A172 (cell line): ENCODE measurements around the gene MATCAP1. TPM values are rescaled to one million over a fixed set of nuclear protein-coding genes. Genes with fewer than 3 reads are reported as not detected.

Experiments used
- DNase-seq: peaks from one replicate; pipeline ENCODE4 v3.0.0-alpha.2; 2015; ENCODE audit warnings: low spot score
- total RNA-seq: library from RNA; depleted of rRNA; stranded (reverse); fragments of >200 nt; shearing (Covaris generic); gene quantifications from 2 replicates; pipeline ENCODE4 v1.2.3, GENCODE V29; 2014

MATCAP1 gene
- total RNA-seq, 1 experiment from 2014 or later: 17.5 TPM

DNA sequence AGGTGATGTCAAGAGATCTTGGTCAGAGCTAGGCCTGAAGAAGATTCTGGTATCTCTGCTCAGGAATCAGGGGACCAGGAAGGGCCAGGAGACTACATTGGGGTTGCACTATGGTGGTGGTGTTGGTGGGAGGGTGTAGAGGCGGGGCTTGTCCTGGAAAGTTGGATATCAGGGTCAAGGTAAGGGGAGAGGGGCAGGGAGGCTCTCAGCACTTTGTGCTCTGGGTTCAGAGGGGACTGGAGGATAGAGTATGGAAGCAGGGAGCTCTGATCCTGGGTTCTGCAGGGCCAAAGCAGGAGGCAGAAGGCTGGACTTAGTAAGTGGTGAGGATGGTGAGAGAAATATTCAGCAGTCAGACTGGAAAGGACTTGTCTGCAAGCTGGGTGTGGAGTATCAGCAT, 10.4 kb downstream of the MATCAP1 start:
- DNase-seq: no peak

DNA sequence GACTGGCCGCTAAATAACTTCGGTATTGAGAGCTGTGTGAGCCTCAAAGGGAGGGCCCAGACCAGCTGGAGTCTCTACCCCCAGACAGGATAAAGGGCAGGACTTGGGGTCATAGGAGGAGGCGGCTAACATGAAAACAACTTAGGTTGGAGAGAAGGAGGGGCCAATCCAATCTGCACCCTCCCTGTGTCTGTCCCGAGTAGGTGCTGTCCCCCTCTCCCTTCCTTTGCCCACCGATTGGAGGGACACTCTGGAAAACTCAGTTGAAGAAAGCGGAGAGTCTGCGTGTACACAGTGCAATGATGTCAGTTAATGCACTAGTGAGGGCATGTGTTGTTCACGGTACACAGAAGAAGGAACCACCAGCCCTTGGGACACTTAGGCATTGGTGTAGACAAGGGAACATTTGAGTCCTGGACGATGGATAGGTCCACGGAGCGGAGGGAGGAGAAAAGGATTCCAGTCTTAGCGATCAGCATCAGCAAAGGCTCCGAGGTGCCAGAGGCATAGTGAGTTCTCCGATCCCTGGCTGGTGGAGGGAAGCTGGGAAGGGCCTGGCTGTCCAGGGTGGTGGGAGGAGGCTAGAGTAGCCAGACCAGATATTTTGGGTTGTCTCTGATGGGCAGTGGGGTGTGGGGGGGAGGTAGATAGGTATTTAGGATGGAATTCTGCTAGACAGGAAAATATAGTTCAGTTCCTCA, 12.7 kb downstream of the MATCAP1 start:
- no peak for DNase-seq

DNA sequence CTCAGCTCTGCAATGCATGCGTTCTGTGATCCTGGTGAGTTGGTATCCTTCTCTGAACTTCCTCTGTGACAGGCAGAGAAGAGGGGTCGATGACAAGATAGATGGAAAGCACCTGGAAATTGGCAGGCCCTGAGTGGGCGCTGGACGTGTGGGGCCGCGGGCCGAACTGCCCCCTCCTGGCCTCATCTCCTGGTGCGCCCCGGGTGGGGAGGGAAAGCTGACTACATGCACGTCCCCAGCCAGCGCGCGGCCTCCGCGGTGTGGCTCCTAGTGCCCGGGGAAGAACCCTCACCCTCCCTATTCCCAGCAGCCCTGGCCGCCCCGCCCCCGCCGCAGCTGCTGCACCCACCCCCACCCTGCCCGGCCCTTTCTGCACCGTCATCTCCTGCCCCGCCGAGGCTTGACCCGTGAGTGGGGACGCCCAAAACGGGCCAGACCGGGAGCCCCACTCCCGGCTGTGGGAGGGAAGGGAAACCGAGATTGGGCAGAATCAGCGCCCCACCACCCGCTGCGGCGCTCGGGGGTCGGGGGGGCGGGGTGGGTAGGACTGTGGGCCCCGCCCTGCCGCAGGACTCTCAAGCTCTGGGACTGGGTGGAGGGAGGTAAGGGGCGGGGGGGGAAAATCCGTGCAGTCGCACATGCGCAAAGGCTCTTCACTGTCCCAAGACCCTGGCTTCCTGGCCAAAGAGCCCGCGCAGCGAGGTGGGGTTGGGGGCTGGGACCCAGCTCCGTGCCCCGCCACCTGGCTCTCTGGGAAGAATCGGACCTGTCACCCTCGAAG, 13.4 kb downstream of the MATCAP1 start, which contains the start of gene NOL3:
NOL3 (plus strand) TSS at position 371 of the 781 bp plus-strand sequence.
- DNase-seq: peak; percentile 87

DNA sequence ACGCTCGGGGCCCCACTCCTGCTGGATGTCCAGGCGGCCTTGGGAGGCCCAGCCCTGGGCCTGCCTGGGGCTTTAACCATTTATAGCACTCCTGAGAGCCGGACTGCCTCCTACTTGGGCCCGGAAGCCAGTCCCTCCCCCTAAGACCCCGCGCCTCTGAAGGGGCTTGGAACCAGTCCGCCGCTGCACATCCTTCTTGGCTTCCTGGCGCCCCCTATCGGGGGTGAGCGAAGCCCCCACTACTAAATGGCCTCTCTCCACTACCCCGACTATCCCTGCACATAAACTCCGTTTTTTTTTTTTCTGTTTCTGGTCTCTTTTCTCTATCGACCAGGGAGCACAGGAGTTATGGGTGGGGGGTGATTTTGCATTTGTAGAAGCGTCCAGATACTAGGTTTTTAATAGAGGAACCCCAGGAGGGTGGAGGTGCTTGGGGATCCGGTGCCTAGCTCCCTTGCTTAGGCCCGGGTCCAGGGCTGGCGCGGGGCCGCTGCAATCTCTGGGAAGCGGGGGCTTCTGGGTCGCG, 14.1 kb downstream of the MATCAP1 start:
- DNase-seq: no peak

DNA sequence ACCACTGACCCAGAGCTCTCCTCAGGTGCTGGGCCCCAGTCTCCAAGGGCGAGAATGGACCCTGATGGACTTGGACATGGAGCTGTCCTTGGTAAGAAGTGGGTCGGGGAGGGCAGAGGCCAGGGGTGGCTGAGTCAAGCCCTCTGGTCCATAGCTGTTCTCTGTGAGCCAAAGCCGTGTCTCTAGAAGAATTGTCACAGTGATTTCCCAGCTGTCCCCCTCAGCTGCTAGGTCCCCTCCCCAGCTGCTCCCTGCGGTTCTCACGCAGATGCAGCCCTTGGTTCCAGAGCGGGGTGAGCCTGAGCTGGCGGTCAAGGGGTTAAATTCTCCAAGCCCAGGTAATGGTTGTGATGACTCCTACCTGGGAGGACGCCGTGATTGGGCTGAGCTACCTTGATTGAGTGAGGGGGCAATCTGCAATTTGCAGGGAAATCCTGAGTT, 14.7 kb downstream of the MATCAP1 start:
- DNase-seq: no peak

DNA sequence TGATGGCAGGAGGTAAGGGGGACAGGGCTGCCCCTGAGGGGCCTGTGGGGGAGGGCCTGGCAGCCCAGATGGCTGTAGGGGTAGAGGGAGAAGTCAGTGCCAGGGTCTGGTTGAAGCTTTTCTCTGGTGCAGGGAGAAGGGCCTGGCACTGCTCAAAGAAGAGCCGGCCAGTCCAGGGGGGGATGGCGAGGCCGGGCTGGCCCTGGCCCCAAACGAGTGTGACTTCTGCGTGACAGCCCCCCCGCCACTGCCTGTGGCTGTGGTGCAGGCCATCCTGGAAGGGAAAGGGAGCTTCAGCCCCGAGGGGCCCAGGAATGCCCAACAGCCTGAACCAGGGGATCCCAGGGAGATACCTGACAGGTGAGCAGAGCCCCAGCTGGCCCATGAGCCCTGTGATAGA, 16.2 kb downstream of the MATCAP1 start:
- DNase-seq: no peak

DNA sequence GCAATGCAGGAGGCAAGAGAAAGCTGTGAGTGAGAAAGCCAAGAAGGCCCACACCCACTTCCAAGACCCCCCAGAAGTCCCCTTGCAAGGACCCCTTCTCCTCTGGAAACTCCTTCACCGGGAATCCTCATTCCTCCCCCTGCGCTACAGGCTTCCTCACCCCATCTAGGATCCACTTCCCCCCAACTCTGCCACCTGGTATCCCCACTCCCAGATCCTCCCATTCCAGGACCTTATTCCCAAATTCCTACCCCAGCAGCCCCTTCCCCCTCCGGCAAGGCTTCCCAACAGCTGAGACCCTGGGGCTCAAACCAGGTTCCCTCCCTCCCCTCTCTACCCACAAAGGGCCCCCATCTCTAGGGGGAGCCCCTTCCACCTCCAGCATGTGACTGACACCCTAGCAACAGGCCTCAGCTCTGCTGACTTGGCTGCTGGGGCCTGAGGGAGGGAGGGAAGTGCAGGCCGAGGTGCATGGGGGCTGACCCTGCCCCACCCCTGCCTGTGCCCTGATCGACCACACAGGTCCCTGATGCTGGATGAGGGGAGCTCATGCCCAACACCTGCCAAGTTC, 17.1 kb downstream of the MATCAP1 start:
- DNase-seq: no peak

DNA sequence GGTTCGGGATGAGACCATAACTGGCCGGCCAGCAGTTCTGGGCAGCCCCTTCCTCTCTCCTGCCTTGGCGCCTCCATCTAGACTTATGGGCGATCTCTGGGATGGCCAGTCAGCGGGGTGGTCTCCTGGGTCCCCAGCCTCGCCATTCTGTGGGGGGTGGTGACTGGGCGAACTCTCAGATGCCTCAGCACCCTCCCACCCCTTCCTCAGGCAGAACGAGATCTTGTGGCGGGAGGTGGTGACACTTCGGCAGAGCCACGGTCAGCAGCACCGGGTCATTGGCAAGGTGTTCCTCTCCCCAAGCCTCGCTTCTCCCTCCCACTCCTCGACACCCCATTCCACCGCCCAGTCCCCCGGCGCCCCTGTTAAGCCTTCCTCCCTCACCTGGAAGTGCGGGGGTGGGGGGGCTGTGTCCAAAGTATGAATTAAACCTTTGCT, 17.6 kb downstream of the MATCAP1 start:
- no peak for DNase-seq

DNA sequence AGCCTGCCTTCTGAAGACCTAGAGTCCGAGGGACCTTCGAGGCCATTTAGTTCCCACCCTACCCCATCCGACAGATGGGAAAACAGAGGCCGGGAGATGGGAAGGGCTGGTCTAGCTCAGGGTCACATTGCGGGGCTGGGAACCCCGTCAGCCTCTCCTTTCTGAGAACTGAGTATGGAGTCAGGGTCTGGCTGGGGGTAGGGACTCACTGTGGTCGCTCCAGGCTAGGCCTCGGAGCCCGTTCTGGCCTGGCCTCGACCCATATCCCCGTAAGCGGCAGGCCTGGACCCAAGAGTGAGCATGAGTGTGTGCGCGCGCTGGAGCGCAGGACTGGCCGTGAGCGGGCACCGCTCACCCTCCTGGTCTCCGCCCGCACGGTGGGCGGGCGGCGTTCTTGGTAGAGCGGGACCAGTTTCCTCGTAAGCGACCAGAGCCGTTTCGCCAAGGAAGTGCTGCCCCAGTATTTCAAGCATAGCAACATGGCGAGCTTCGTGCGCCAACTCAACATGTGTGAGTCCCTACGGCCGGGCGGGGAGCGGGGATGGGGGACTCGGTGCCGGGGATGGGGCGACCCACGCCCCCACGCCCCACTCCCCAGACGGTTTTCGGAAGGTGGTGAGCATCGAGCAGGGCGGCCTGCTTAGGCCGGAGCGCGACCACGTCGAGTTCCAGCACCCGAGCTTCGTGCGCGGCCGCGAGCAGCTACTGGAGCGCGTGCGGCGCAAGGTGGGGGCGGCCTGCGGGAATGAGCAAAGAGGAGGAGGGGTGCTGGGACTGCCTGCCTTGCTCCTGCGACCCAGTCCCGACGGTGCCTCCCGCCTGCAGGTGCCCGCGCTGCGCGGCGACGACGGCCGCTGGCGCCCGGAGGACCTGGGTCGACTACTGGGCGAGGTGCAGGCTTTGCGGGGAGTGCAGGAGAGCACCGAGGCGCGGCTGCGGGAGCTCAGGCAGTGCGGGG, 18.4 kb downstream of the MATCAP1 start:
- DNase-seq: no peak

DNA sequence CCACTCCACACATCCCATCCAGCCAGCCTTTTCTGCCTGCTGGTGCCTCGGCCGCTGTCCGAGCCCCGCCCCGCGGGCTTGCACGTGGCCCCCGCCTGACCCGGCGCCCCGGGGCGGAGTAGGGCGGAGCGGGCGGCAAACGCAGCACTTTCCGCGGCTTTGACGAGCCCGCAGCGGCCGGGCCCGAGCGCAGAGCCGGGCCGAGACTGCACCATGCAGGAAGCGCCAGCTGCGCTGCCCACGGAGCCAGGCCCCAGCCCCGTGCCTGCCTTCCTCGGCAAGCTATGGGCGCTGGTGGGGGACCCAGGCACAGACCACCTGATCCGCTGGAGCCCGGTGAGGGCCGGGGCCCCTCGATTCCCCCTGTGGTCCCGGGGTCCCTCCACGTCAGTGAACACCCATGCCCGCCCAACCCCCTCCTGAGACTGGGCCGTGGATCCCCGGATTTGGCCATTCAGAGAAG, 19.1 kb downstream of the MATCAP1 start, which contains the start of gene HSF4:
HSF4 (plus strand) TSS at position 147 of the 463 bp plus-strand sequence; CDS start at position 214, 67 bp downstream.
- DNase-seq: no peak

DNA sequence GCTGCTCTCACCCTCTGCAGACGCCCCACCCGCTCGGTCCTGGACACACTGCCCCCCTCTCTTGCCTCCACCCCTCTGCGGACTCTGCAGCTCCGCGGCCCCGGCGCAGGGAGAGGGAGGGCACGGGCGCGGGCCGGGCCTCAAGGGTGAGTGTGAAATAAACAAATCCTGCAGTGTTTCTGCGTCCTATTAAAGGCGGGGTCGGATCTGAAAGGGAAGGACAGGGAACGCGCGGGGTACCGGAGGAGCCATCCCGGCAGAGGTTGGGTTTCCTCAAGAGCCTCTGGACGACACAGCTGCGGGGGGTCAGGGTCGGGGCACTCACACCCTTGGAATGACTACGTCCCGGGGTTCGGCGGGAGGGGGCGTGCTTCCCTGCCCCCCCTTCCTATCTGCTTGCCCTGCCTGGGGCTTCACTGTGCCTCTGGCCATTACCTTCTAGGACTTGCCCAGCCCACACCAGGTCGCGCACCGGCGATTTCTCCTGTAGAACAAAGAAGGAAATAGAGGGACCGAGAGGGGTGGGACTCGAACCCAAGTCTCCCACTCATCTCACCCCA, 19.7 kb downstream of the MATCAP1 start:
- DNase-seq: no peak

DNA sequence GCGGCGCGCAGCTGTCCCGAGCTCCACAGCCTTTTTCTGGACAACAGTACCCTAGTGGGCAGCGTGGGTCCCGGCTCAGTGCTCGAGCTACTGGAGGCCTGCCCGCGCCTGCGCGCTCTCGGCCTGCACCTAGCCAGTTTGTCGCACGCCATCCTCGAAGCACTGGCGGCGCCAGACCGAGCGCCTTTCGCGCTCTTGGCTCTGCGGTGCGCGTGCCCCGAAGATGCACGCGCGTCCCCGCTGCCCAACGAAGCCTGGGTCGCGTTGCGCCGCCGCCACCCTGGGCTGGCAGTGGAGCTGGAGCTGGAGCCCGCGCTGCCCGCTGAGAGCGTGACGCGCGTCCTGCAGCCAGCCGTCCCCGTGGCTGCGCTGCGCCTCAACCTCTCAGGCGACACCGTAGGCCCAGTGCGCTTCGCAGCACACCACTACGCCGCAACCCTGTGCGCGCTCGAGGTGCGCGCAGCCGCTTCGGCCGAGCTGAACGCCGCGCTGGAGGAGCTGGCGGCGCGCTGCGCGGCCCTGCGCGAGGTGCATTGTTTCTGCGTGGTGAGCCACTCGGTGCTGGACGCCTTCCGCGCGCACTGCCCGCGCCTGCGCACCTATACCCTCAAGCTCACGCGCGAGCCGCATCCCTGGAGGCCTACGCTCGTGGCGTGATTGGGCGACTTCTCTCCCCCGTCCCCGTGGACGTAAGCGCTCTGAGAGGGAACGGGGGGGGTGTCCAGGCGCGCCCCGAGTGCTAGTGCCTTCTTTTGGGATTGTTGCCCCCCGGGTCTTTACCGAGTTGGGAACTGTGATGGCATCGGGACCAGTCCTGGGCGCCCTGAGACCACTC, 20.4 kb downstream of the MATCAP1 start:
- no peak for DNase-seq

DNA sequence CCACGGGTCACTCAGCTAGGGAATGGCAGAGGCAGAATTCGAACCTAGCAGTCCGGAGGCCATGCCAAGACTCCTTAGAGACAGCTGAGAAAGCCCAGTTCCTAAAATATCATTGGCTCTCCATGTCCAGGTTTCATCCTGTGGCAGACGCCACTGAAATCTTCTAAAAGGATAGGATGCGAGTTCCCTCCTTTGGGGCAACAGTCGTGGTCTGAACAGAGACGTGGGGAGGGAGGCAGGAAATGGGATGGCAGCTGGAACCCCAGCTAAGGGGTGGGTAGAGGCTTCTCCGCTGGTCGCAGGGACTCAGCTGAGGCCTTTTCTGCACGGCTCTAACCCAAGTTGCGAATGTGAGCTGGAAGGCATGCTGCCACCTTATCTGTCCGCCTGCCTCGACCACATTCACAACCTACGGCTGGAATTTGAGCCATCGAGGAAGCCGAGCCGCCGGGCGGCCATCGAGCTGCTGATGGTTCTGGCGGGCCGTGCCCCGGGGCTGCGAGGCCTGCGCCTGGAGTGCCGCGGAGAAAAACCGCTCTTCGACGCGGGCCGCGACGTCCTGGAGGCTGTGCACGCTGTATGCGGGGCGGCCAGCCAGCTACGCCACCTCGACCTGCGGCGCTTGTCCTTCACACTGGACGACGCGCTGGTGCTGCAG, 21.1 kb downstream of the MATCAP1 start:
- no peak for DNase-seq

DNA sequence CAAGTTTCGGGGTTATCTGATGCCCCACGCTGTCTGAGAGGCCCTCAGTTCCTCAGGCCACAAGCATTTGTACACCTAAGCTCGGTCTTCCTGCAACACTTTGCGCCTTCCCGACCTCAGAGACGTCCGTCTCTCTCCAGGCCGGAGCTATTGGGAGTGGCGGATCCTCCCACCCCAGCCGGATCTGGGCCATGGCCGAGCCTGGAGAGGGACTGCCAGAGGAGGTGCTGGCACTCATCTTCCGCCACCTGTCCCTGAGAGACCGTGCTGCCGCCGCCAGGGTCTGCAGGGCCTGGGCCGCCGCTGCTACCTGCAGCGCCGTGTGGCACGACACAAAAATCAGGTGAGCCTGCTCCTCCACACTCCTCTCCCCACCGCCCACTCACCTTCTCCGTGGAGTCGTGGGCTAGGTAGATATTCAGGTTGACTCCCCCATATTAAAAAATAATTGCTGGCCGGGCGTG, 22.1 kb downstream of the MATCAP1 start:
- DNase-seq: no peak

DNA sequence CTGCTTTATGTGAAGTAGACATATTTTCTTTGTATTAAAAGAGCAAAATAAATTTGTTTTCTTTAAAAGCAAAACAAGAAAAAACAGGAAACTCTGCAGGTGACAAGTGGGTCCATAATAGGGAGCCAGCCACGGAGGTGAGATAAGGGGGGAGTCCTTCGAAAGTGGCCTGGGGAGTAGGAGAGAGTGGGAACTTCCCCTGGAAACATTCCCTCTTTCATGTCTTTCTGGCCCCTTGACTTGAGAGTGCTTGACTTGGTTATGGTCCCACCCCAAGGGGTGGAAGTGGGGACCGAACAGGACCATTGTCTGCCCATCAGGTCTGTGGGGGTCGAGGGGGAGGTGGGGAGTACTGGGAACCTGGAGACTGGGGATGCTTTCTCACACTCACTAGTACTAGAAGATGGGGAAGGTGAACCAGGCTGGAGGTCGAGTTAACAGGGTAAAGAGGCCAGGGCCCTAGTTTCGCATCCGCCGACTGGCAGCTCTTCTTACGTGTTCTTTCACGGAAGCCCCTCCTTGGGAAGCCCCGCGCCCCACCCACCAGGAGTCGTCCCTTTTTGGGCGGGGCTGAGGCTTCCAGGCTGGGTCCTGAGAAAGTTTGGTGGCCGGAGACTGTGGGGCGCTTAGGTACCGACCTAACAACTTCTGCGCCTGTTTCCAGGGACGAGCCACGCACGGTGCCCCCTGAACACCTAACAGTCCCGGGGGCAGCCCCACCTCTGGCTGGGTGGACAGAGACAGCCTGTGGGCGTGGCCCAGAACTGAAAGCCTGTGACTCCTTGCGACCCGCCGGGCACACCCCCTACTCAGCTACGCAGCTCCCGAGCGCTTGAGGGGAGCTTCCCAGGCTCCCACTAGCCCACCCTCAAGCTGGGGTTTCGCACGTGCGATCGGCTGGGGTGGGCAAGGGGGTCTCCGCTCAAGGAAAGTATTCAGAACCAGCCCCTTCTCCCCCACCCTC, 24.8 kb downstream of the MATCAP1 start:
- no peak for DNase-seq

DNA sequence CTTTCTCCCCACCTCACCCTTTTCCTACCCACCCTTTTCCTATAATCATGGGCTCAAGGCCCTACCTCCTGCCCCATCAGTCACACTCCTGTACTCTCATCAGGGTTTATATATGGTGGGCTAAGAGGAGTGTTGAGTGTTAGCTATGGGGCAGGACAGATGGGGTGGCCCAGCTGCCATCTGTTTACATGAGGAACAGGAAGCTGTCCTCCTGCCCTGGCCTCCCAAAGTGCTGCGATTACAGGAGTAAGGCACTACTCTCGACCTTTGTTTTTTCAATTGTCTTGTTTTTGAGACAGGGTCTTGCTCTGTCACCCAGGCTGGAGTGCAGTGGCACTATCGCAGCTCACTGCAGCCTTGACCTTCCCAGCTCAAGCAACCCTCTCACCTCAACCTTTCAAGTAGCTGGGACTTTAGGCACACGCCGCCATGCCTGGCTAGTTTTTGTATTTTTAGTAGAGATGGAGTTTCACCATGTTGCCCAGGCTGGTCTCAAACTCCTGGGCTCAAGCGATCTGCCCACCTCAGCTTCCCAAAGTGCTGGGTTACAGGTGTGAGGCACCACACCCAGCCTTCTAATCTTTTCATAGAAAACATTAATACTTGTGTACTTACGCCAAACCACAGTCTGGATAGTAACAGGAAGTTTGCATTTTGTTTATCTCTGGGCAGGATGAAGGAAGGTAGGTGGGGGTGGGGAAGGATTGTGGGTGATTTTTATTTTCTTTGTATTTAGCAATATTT, 25.7 kb downstream of the MATCAP1 start:
- no peak for DNase-seq

DNA sequence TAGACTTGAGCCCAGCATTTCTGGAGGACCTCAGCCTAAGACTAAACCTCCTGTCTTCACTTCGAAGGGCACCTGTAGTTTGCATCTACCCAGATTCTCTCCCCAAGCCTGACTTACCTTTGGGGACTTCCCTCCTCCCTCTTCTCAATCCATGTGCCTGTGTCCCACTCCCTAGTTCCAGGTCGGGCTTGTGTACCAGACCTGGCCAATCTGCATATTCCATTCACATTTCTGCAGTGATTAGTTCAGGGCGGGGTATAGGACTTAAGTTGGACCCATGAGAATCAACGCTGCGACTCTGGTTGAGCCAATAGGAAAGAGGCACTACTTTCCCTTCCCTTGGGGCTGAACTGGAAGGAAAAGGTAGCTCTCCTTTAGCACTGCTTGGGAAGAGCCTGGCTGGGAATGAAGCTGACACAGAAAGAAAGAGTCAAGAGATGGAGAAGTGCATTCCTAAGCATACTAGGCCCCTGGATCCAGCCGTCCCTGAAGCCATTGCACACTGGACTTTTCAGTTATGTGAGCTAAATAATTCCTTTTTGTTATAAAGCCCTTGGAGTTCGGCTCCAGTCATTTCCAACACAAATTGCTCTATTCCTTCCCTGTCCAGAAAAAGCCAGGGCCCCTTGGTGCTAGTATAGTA, 26.5 kb downstream of the MATCAP1 start:
- no peak for DNase-seq
